HepG2 (cell line): Measurements from ENCODE around the gene LRRN4. TPM values are rescaled to one million over a fixed set of nuclear protein-coding genes. Genes with fewer than 3 reads are reported as not detected.
A peak's percentile ranks its signal among the peaks of the same experiment; 100 is the strongest.

Experiments
- RBFOX2 ChIP-seq: fragments of 200-400 bp; formaldehyde crosslinking; IDR thresholded peaks from 2 replicates; pipeline ENCODE4 v1.6.1; 2017; ENCODE audit warnings: low read depth, mild to moderate bottlenecking, low read length
- ZBTB40 ChIP-seq, 2 experiments: fragments of 450-650 bp in 1 of 2; sonication (generic) in 1 of 2; formaldehyde crosslinking in 1 of 2; IDR thresholded peaks; 2 replicates each; pipeline versions ENCODE4 v1.6.1 to v1.8.0; 2016 to 2022; ENCODE audit warnings: antibody characterized with exemption in 1 of 2, mild to moderate bottlenecking in 1 of 2, missing genetic modification reagents in 1 of 2
- ZNF337 ChIP-seq: sonication (generic); formaldehyde crosslinking; IDR thresholded peaks from 2 replicates; pipeline ENCODE4 v1.5.1; 2020; ENCODE audit warnings: missing genetic modification reagents, low read depth, mild to moderate bottlenecking, borderline replicate concordance
- polyA plus RNA-seq, 8 experiments: library from polyadenylated mRNA; depleted of rRNA in 3 of 8; stranded (reverse) in 7 of 8; unstranded in 1 of 8; fragments of >200 nt; fragmentation: Illumina TruSeq in 4 of 8; extraction: Trizol in 4 of 8; gene quantifications; 2 replicates each; pipeline versions ENCODE4 v1.2.1 to v1.2.3, GENCODE V29; 2011 to 2016; ENCODE audit warnings: low read depth in 4 of 8, missing spikeins in 1 of 8, mixed read lengths in 1 of 8; ENCODE audit not compliant: insufficient read depth in 1 of 8
- total RNA-seq, 5 experiments: library from RNA; depleted of rRNA; stranded (reverse); fragments of >200 nt; fragmentation: Illumina TruSeq; extraction: Trizol; gene quantifications; 2 replicates each; pipeline ENCODE4 v1.2.3, GENCODE V29; 2016; ENCODE audit warnings: low read depth in 1 of 5

The LRRN4 gene
- total and polyA plus RNA-seq, 2 of the 13 experiments (the other 11 are each of a cell fraction or from before 2014, with no cell fraction given) = 0.15 to 0.20 TPM

DNA sequence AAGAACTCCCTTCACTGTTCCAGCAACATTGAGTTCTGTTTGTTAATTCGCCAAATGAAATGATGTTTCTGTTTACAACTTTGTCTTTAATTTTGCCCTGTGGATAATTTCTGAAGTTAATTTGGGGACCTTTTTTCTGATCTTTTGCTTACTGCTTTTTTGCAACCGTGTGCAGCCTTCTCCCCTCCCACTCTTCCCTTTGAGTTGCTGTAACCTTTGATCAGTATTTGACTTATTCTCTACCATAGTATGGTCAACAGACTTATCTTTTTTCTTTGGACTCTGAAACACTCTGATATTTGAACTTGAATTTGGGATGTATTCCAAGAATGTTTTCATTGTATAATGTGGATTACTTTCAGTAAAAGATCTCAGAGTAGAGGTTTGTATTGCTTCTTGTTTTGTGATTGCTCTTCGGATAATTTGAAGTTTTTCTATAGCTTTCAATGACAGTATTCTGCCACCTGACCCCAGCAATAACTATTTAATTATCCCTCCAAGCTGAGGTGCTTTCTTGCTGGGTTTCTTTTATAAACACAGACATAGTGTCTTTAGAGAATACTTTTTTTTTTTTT is 46.2 kb downstream of the LRRN4 start (continued):
- TF ChIP-seq ZBTB40 (IDR thresholded peaks at IDR 0.05) (no peak), ZBTB40 (CRISPR knock-in tag; IDR thresholded peaks at IDR 0.05) (no peak), ZNF337 (CRISPR knock-in tag) (no peak), RBFOX2 (peak; percentile 62)
- TF ChIP-seq, all 625 proteins: peak for 222
